GM18909 (cell line): ENCODE measurements around the gene SAMD3.
"Not testable (repeated sequence)": the region's sequence is repeated elsewhere in the genome, so short reads cannot be mapped to it uniquely, and the experiment has no call there.

ENCODE experiments used
- ATAC-seq: cut with Tn5 transposase; IDR thresholded peaks from one replicate; pipeline ENCODE4 v1.9.1; 2021; ENCODE audit warnings: mild to moderate bottlenecking; ENCODE audit not compliant: unreplicated experiment, poor library complexity

The SAMD3 gene

DNA sequence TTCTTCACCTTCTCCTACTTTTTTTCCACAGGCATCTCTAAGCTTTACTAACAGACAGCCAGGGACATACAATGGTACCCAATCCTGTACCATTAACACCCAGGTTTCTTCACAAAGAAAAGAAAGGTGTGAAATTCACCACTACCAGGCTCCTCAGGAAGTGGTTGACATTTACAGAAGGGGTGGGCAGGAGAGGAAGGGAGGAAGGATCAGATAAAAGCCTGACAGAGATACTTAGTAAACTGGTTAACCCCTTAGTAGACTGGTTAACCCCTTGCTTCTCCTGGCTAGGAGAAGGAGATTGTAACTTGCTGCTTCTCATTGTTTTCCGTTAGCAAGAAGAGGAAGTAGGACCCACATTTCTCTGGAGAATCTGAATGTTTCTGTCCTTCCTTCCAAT lies 7.2 kb downstream of the SAMD3 start:
- no peak for ATAC-seq

DNA sequence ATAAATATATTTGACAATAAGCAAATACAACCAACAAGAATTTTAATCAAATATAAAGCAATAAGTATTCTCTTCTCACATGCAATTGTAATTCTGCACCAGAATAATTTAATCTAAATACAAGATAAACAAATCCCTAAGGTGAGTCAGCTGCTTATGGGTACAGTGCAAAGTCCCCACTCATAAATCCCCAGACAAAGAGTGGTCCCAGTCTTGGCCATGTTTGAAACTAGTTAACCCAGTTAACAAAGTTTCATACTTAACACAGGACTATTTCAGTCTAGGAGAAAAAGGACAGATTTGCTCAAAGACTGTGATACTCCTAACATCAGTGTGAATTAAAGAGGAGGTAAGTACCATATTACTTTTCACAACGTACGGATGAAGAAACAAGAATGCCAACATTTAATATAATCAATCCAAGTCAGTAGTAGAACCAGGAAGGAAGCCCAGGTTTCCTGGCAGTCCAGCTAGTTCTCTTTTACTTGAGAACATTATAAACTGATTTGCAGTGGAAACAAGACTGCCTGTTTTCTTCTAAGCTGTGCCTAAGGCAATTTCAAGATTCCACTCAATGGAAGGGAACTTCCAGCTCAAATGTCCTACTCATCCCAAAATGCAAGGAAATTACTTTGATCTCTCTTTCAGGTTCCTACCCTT lies 10.4 kb downstream of the SAMD3 start:
- no peak for ATAC-seq

DNA sequence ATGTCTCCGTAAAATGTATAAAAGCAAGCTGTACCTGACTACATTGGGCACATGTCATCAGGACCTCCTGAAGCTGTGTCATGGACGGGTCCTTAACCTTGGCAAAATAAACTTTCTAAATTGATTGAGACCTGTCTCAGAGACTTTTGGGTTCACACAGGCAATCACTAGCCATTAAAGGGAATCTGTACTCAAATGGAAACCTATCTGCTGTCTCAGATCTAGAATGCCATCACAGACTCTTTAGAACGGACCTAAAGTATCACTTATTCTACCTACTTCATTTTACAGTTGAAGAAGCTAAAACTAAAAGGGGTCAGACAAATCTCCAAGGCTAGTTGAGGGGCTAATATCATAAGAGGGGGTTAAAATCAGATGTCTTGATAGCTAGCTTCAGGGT lies 11.1 kb downstream of the SAMD3 start:
- no peak for ATAC-seq

DNA sequence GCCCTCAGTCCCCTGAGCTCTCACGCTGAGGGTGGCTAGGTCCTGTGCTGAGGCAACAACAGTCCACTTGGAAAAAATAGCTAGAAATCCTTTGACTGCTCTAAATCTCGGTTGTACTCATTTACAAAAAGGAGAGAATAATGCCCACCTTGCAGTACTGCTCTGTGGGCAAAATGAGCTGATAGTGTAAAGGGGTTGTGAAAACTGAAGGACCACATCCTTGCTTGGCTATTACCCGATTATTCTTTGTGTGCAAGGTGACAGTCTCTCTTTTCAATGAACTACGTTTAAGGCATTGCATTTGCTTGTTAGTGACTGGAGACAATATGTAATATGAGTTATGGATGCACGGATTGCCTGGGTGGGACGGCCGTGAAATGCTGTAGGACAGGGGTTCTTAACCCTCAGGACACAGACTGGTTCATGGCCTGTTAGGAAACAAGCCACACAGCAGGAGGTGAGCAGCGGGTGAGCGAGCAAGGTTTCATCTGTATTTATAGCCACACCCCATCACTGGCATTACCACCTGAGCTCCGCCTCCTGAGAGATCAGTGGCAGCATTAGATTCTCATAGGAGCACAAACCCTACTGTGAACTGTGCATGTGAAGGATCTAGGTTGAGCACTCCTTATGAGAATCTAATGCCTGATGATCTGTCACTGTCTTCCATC lies 14.6 kb downstream of the SAMD3 start:
- ATAC-seq, result no peak

- no peak for ATAC-seq
Observed at GRCh38 chr6:130206479-130206878, 16.3 kb downstream of the SAMD3 start.

DNA sequence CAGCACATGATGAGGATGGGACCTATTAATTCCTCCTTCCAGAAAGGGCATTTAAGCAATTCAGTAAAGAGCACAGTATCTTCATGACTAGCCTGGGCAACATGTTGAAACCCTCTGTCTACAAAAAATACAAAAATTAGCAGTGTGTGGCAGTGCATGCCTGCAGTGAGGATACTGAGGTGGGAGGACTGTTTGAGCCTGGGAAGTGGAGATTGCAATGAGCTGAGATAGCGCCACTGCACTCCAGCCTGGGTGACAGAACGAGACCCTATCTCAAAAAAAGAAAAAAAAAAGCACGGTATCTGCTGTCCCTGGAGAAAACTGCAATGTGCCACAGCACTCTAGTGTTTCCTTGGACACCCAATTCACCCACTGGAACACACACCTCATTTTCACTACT lies 18.4 kb downstream of the SAMD3 start:
- no peak for ATAC-seq

DNA sequence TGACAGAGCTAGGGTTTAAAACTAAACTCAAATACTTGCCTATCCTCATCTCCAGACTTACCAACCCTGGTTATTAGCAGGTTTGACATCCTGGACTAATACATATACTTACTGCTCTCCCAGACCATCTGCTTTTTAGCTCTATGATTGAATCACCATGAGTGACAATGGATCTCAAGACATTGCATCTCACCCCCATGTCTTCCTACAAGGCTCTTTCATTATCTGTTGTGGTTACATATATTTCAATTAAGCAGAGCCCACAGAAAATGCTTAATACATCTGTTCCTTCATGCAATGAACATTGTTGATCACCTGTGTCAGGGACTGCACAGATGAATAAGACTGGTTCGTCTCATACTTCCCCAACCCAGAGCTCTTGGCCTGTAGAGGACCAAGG lies 19.4 kb downstream of the SAMD3 start:
- ATAC-seq, result no peak

DNA sequence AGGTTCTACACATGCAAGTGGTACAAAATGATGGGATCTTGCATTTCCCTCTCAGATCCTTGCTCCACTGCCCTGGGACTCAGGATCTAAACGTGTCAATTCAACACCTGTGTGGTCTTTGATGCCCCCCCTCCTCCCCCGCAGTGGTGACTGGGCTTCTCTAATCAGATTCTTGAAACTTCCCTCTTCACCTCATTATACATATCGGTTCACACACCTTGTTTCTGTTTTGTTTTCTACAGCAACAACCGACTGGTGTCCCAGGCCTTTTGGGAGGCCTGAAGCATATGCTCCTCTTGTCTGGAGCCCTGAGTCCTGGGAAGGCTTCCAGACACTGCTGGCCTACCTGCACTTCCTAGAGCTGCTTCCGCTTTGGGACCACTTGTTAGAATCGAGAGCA lies 20.0 kb downstream of the SAMD3 start:
- no peak for ATAC-seq

GRCh38 chr6:130200020-130200419 lies 22.7 kb downstream of the SAMD3 start:
- no peak for ATAC-seq

- ATAC-seq, result no peak
Observed at GRCh38 chr6:130198483-130199035, 24.2 kb downstream of the SAMD3 start.

GRCh38 chr6:130197816-130198482 lies 24.8 kb downstream of the SAMD3 start:
- ATAC-seq, result not testable (repeated sequence)

DNA sequence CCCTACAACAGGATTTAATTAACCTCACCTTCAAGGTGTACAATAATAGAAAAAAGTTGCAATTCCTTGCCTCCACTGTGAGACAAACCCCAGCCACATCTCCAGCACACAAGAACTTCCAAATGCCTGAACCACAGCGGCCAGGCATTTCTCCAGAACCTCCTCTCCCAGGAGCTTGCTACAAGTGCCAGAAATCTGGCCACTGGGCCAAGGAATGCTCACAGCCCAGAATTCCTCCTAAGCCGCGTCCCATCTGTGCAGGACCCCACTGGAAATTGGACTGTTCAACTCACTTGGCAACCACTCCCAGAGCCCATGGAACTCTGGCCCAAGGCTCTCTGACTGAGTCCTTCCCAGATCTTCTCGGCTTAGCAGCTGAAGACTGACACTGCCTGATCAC lies 28.3 kb downstream of the SAMD3 start:
- ATAC-seq, result not testable (repeated sequence)

- no peak for ATAC-seq
Observed at GRCh38 chr6:130190701-130191690, 31.8 kb downstream of the SAMD3 start.

GRCh38 chr6:130189531-130190397 lies 33.0 kb downstream of the SAMD3 start:
- no peak for ATAC-seq

DNA sequence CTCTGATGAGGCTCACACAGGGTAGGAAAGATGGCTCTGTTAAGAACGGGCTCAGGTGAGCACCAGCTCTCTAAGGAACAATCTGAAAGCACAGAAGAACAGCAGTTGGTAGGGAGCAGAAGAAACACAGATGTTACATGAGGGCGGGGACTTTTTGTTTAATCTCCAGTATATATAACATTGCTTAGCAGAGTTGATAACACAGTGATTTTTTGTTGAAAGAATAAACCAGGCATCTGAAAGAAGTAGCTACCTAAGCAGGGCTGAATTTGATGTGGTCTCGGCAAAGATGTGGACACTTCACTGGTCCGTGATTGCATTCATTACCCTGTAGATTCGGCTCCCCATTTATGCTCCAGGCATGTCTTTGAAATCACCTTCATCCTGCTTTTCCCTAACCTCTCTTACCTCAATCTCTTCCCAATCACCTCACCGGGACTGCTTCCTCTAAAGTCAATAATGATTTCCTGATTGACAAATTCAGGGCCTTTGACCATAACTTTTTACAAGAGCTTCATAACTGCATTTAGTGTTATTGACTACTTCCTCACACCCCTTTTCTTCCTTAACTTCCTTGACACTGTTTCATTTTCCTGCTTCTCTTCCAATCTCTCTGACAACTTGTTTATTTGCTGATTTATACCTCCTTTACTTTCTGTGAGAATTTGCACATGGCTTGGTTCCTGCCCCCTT lies 34.4 kb downstream of the SAMD3 start:
- ATAC-seq, result no peak

DNA sequence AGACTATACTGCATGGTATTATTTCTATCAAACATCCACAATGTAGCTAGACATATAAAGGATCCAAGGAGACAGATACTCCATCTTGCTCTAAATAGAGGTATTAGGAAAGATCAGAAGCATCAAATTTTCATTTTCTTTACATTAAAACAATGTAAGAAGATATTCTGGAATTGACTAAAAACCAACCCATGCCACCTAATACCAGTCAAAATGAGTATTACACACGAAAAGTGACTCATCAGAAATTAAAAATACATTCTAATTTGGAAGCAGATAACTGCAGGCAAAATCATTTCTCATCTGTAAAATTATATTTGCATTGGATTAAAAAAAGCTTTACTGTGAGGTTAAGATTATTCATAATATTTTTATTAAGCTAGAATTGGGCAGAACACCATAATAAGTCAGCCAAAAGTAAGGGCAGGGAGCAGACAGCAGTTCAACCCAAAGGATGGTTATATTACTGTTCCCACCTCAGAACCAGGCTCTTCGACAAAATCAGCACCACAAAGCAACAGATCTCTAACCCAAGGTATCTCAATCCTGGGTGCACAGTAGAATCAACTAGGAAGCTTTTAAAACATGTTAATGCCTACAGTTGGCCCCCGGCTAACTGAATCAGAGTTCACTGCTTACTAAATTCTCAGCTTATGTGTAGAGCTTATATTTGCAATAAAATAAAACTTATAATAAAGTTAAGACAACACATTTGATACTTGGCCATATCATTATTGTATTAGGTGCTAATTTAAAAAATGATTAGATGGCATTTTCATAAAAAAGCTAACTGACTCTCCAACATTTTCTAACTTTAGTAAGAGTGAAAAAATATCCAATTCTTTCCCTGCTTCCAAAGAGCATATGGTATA lies 35.2 kb downstream of the SAMD3 start:
- ATAC-seq, result no peak

DNA sequence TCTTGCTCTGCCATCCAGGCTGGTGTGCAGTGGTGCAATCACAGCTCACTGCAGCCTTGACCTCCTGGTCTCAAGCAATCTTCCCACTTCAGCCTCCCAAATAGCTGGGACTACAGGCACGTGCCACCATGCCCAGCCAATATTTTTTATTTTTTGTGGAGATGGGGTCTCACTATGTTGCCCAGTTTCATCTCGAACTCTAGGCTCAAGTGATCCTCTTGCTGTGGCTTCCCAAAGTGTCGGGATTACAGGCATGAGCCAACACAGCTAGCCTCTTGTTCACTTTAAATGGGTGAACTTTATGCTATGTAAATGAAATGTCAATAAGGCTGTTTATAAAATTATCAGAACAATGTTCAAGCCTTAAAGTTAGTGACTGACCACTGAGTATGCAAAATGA lies 37.1 kb downstream of the SAMD3 start:
- ATAC-seq, result no peak
